ENCODE data around the gene FNBP1.

FNBP1 gene

GRCh38 chr9:129936222-129936621 is 106.8 kb downstream of the FNBP1 start:
- no peak for DNase-seq
- TF ChIP-seq EZH2phosphoT487 (IDR thresholded peaks at IDR 0.05; ENCODE audit: low read length) (no peak), CTCF (IDR thresholded peaks at IDR 0.05; ENCODE audit: low read length) (no peak), EZH2 (optimal IDR thresholded peaks at IDR 0.05; ENCODE audit: low read depth, low read length) (no peak)
- no peaks in the 10 kb centered on the region for H3K36me3 ChIP-seq (replicated peaks; ENCODE audit: insufficient read depth, low read length)
- no peak overlapping the region for H3K4me2 ChIP-seq (ENCODE audit: low read depth, low read length)
- no peaks in the 10 kb centered on the region for H4K20me1 ChIP-seq (ENCODE audit: insufficient read depth, low read length)
- H3K9ac ChIP-seq (ENCODE audit: low read length) = no peak overlapping the region
- no peaks in the 10 kb centered on the region for H3F3A ChIP-seq (ENCODE audit: insufficient read depth, low read length)
- H3K79me2 ChIP-seq (ENCODE audit: low read length) = no peaks in the 10 kb centered on the region
- no peak overlapping the region for H3K27ac ChIP-seq (ENCODE audit: low read length)
- no peaks in the 10 kb centered on the region for H3K9me2 ChIP-seq (replicated peaks; ENCODE audit: insufficient read depth, low read length)
- H3K9me3 ChIP-seq (replicated peaks; ENCODE audit: insufficient read depth, low read length) = no peaks in the 10 kb centered on the region
- no peaks in the 10 kb centered on the region for H3K27me3 ChIP-seq (replicated peaks; ENCODE audit: insufficient read depth, low read length)
- H3K4me3 ChIP-seq (ENCODE audit: low read length) = no peak overlapping the region
- H2AFZ ChIP-seq (ENCODE audit: low read length) = no peak overlapping the region
- H3K4me1 ChIP-seq (ENCODE audit: low read length) = no peaks in the 10 kb centered on the region

GRCh38 chr9:129934780-129935179 is 108.2 kb downstream of the FNBP1 start:
- no peak overlapping the region for H3K9ac ChIP-seq (ENCODE audit: low read length)
- no peak for TF ChIP-seq EZH2 (optimal IDR thresholded peaks at IDR 0.05; ENCODE audit: low read depth, low read length)
- no peak for TF ChIP-seq EZH2phosphoT487 (IDR thresholded peaks at IDR 0.05; ENCODE audit: low read length)
- TF ChIP-seq CTCF (IDR thresholded peaks at IDR 0.05; ENCODE audit: low read length) = no peak
- no peaks in the 10 kb centered on the region for H3K79me2 ChIP-seq (ENCODE audit: low read length)
- no peaks in the 10 kb centered on the region for H3K9me2 ChIP-seq (replicated peaks; ENCODE audit: insufficient read depth, low read length)
- DNase-seq = no peak
- no peak overlapping the region for H3K4me3 ChIP-seq (ENCODE audit: low read length)
- H3K9me3 ChIP-seq (replicated peaks; ENCODE audit: insufficient read depth, low read length) = no peaks in the 10 kb centered on the region
- H3K27ac ChIP-seq (ENCODE audit: low read length) = no peak overlapping the region
- H3K4me1 ChIP-seq (ENCODE audit: low read length) = no peaks in the 10 kb centered on the region
- H3K27me3 ChIP-seq (replicated peaks; ENCODE audit: insufficient read depth, low read length) = no peaks in the 10 kb centered on the region
- H4K20me1 ChIP-seq (ENCODE audit: insufficient read depth, low read length) = no peaks in the 10 kb centered on the region
- no peaks in the 10 kb centered on the region for H3K36me3 ChIP-seq (replicated peaks; ENCODE audit: insufficient read depth, low read length)
- H2AFZ ChIP-seq (ENCODE audit: low read length) = no peak overlapping the region
- no peak overlapping the region for H3K4me2 ChIP-seq (ENCODE audit: low read depth, low read length)
- H3F3A ChIP-seq (ENCODE audit: insufficient read depth, low read length) = no peaks in the 10 kb centered on the region

- H3K9me3 ChIP-seq (replicated peaks; ENCODE audit: insufficient read depth, low read length) = no peaks in the 10 kb centered on the region
- no peaks in the 10 kb centered on the region for H3K36me3 ChIP-seq (replicated peaks; ENCODE audit: insufficient read depth, low read length)
- H3K9ac ChIP-seq (ENCODE audit: low read length) = no peak overlapping the region
- H3K4me2 ChIP-seq (ENCODE audit: low read depth, low read length) = no peak overlapping the region
- H3K4me1 ChIP-seq (ENCODE audit: low read length) = no peaks in the 10 kb centered on the region
- no peak overlapping the region for H3K4me3 ChIP-seq (ENCODE audit: low read length)
- no peaks in the 10 kb centered on the region for H4K20me1 ChIP-seq (ENCODE audit: insufficient read depth, low read length)
- H3K79me2 ChIP-seq (ENCODE audit: low read length) = no peaks in the 10 kb centered on the region
- H3K27me3 ChIP-seq (replicated peaks; ENCODE audit: insufficient read depth, low read length) = no peaks in the 10 kb centered on the region
- no peaks in the 10 kb centered on the region for H3K9me2 ChIP-seq (replicated peaks; ENCODE audit: insufficient read depth, low read length)
- no peak for DNase-seq
- H3F3A ChIP-seq (ENCODE audit: insufficient read depth, low read length) = no peaks in the 10 kb centered on the region
- no peak overlapping the region for H2AFZ ChIP-seq (ENCODE audit: low read length)
- TF ChIP-seq EZH2phosphoT487 (IDR thresholded peaks at IDR 0.05; ENCODE audit: low read length) (no peak), EZH2 (optimal IDR thresholded peaks at IDR 0.05; ENCODE audit: low read depth, low read length) (no peak), CTCF (IDR thresholded peaks at IDR 0.05; ENCODE audit: low read length) (no peak)
- H3K27ac ChIP-seq (ENCODE audit: low read length) = no peak overlapping the region
These were observed 108.9 kb downstream of the FNBP1 start for GRCh38 chr9:129934041-129934591.
